ENCODE results near the gene RAMP3.
"Not testable (repeated sequence)": the region's sequence is repeated elsewhere in the genome, so short reads cannot be mapped to it uniquely, and the experiment has no call there.

The RAMP3 gene

GRCh38 chr7:45196374-45196773, 38.8 kb downstream of the RAMP3 start:
- DNase-seq (ENCODE audit: low read depth), result no peak

GRCh38 chr7:45197461-45197860, 39.9 kb downstream of the RAMP3 start:
- DNase-seq (ENCODE audit: low read depth), result no peak

- DNase-seq (ENCODE audit: low read depth), result no peak
Observed at GRCh38 chr7:45198986-45199385, 41.4 kb downstream of the RAMP3 start.

- no peak for DNase-seq (ENCODE audit: low read depth)
Observed at GRCh38 chr7:45199506-45199905, 41.9 kb downstream of the RAMP3 start.

- DNase-seq (ENCODE audit: low read depth), result no peak
Observed at GRCh38 chr7:45202625-45203024, 45.0 kb downstream of the RAMP3 start.

- DNase-seq (ENCODE audit: low read depth), result no peak
Observed at GRCh38 chr7:45203036-45203435, 45.4 kb downstream of the RAMP3 start.

GRCh38 chr7:45203459-45203858, 45.9 kb downstream of the RAMP3 start:
- no peak for DNase-seq (ENCODE audit: low read depth)

GRCh38 chr7:45203936-45204445, 46.4 kb downstream of the RAMP3 start:
- DNase-seq (ENCODE audit: low read depth), result peak; percentile 46

- DNase-seq (ENCODE audit: low read depth), result not testable (repeated sequence)
Observed at GRCh38 chr7:45206266-45206665, 48.7 kb downstream of the RAMP3 start.

- not testable (repeated sequence) for DNase-seq (ENCODE audit: low read depth)
Observed at GRCh38 chr7:45209909-45210308, 52.3 kb downstream of the RAMP3 start.

GRCh38 chr7:45211066-45211465, 53.5 kb downstream of the RAMP3 start:
- no peak for DNase-seq (ENCODE audit: low read depth)

- no peak for DNase-seq (ENCODE audit: low read depth)
Observed at GRCh38 chr7:45211958-45212357, 54.4 kb downstream of the RAMP3 start.

GRCh38 chr7:45212606-45213005, 55.0 kb downstream of the RAMP3 start:
- no peak for DNase-seq (ENCODE audit: low read depth)

GRCh38 chr7:45215601-45216062, 58.0 kb downstream of the RAMP3 start:
- no peak for DNase-seq (ENCODE audit: low read depth)

GRCh38 chr7:45216181-45216580, 58.6 kb downstream of the RAMP3 start:
- DNase-seq (ENCODE audit: low read depth), result no peak

- DNase-seq (ENCODE audit: low read depth), result no peak
Observed at GRCh38 chr7:45216622-45217165, 59.1 kb downstream of the RAMP3 start.

GRCh38 chr7:45217358-45217757, 59.8 kb downstream of the RAMP3 start:
- no peak for DNase-seq (ENCODE audit: low read depth)

- no peak for DNase-seq (ENCODE audit: low read depth)
Observed at GRCh38 chr7:45219130-45219529, 61.5 kb downstream of the RAMP3 start.

GRCh38 chr7:45219801-45220435, 62.3 kb downstream of the RAMP3 start:
- no peak for DNase-seq (ENCODE audit: low read depth)

- DNase-seq (ENCODE audit: low read depth), result no peak
Observed at GRCh38 chr7:45220846-45221618, 63.4 kb downstream of the RAMP3 start.

GRCh38 chr7:45221896-45222604, 64.5 kb downstream of the RAMP3 start:
- DNase-seq (ENCODE audit: low read depth), result no peak

GRCh38 chr7:45223078-45223477, 65.5 kb downstream of the RAMP3 start:
- DNase-seq (ENCODE audit: low read depth), result no peak
